IPS-18c (cell line): Measurements from ENCODE around the gene C1orf159.

Experiments
- H3K4me3 ChIP-seq: 2 replicates; pipeline ENCODE4 v1.7.0; 2013; ENCODE audit warnings: low read depth, mild to moderate bottlenecking, low read length, moderate library complexity; ENCODE audit not compliant: insufficient read depth
- H3K9me3 ChIP-seq: one replicate; pipeline ENCODE4 v1.6.1; 2013; ENCODE audit warnings: mild to moderate bottlenecking, low read length, moderate library complexity; ENCODE audit not compliant: control insufficient read depth, insufficient read depth

C1orf159 gene

DNA sequence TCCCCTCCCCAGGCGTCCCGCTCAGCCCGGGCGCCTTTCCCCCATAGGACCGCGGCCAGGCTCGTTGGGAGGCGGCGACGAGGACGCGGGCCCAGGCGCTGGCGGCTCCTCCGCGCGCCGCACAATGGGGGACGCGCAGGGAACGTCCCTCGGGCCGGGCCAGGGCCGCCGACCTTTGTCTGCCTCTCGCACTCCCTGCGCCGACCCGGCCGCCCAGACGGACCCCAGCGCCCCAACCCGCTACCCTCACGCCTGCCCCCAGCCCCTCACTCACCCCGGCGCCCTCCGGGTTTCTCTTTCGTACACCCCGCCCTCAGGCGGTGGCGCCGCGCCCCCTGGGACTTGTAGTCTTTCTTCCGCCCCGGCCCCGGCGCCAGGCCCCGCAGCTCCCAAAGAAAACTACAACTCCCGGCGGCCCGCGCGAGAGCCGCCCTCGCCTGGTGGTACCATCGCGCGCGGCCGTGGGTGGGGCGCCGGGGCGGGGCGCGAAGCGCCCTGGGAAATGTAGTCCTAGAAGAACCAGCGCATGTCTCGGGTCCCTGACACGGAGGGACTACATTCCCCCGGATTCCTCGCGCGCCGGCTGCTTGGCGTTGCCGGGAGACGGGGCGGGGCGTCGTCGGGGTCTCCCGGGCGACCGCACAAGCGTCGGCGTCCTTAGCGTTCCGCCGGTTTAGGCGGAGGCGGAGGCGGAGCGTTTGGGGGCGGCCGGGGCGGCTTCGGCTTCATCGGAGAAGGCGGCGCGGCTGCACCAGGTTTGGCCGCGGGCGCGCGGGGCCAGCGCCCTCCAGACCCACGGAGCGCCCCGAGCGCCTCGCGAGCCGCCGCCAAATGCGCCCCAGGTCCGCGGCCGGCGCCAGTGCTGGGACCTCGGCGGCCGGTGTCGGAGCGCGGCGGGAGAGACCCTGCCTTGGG, at the start of gene C1orf159:
TSS of gene C1orf159 (minus strand) at position 304 of the 915 bp plus-strand sequence. CDS start 24,546 bp downstream, outside the sequence.
- H3K9me3 ChIP-seq, result peaks cover 3% of the 10 kb centered on the region
- peak within 1 kb of the TSS; percentile 71 for H3K4me3 ChIP-seq

DNA sequence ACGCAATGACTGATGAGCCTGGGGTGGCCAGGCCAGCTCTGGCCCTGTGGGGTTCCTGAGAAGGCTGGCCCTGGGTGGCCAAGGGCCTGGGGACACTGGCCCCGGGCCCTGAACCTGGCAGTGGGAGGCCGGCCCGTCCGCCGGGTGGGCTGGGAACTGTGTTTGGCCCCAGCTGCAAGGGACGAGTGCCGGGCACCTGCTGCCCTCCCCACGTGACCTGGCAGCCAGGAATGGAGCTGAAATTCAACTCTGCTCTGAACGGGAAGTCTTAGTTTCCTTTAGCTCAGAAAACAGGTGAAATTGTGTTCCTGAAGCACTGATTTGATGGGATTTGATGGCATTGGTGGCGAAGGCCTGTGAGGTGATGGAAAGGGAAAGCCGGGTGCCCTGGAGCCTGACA, 49.6 kb upstream of the C1orf159 start:
- Histone ChIP-seq H3K4me3 (no peak overlapping the region), H3K9me3 (no peaks in the 10 kb centered on the region)

DNA sequence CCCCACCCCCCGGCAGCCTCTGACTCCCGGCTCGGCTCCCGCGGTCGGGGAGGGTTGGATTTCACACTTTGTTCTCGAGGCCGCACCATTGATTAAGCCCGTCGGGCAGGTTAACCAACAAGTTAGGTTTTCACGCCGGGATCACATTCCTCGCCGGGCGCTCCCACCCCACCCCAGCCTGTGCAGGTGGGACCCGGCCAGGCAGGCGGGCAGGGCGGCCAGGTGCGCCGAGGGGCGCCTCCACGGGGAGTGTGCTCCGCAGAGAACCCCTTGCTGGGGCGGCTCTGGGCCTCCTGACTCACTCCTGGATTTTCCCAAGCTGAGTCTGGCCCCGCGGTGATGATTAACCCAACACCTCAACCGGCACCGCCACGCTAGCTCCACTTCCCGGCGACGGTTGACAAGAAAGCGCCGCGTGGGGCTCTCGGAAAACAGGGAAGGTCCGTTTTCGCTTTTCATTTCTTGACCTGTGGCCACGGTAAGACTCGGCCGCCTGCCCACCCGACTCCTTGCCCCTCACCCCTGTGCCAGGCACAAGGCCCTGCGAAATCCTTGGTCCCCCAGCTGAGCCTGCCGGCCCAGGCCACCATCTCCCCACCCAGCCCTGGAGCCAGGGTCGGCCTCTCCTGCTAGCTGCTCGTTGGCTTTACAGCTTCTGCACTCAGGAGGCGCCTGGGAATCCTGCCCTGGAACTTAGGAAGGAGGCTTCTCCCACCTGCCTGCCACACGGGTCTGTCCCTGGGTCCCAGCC, 49.0 kb upstream of the C1orf159 start:
- H3K4me3 ChIP-seq, result no peak overlapping the region
- H3K9me3 ChIP-seq, result no peaks in the 10 kb centered on the region

DNA sequence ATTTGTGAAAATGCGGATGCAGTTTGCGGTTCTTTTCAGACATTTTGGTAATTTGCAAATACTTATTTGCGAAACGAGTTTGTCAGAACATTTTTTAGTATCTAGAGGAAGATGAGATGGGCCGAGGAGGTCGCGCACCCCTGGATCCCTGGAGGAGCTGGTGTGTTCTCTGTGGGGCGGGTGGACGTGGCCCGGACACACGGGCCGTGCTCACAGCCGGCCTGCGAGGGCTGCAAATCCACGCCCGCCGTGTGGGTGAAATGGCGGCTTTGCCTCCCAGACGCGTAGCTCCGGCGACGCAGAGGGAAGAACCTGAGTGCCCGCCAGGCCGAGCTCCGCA, 48.4 kb upstream of the C1orf159 start:
- Histone ChIP-seq H3K9me3 (no peaks in the 10 kb centered on the region), H3K4me3 (no peak overlapping the region)

DNA sequence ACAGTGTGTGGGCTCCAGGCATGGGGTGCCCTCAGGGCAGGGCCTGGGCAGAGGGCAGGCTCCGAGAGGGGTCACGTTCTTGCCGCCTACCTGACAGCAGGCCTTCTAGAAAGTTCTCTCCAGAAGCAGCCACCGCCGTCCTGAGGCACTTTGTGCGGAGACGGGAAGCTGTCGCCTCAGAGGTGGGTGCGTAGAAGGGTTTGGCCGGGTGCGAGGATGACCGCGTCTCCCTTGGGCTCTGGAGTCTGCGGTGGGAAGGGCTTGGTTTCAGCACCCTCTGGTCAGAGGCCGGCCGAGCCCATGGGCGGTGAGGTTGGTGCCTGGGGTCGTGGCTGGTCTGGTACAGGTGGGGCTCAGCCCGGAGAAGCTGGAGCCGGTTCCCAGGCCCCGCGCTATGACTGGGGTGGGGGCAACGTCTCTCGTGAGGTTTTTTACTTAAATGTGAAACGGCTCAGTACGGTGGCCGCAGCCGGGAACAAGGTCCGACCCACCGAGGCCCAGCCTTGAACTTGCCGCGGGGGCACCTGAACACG, 47.7 kb upstream of the C1orf159 start:
- Histone ChIP-seq H3K9me3 (no peaks in the 10 kb centered on the region), H3K4me3 (no peak overlapping the region)

DNA sequence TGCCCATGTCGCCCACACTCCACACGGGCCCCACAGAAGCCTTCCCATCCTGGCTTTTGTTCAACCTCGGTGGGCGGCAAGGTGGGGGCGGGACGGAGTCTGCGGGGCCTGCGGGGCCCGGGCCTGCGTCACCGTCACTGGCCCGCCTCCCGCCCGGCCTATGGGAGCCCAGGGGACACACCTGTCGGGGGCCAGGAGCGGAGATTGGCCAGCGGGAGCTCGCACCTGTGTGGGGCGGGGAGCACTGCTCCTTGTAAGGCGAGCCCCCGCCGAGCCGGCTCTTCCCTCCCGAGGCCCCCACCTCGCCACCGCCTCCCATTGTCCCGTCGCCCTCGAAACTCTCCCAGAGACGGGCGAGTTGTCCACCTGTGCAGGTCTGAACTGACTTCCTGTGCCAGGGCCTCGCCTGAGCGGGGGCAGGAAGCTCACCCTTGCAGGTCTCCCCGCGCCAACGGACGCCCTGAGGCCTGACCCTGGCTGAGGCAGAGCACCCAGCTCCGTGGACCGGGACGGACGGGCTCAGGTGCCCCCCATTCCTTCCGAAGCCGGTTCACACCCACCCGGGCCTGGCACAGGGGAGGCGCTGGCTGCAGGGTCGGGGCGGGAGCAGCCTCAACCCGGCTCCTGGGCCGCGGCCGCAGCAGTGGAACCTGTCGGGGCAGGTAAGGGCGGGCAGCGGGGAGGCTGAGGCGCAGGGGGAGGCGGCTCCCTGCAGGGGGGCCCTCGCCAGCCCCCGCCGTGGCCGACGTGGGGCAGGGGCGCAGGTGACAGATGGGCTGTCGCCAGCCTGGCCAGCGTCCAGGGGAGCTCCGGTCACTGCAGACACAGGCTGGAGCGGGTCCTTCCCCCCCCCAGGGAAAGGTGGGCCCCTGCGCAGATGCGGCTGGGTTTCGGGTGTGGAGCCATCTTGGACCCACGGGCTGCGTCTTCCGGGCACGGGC, 47.0 kb upstream of the C1orf159 start:
- Histone ChIP-seq H3K4me3 (no peak overlapping the region), H3K9me3 (no peaks in the 10 kb centered on the region)

DNA sequence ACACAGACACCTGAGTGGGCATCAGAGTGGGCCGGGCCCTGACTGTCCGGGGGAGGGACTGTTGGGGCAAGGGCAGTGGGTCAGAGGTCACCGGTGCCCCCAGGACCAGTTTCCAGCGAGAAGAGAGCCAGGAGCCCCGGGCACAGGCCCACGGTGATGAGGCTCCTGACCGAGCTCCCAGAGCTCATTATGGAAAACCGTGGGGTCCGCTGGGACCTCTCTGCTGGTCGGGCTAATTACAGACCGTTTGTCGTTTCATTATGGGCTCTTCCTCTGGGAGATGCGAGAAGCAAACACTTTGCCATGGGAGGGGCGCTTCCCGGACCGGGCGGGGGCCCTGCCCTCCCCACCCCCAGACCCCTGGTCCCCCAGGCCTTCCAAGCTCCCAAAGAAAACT, 45.8 kb upstream of the C1orf159 start:
- no peaks in the 10 kb centered on the region for H3K9me3 ChIP-seq
- no peak overlapping the region for H3K4me3 ChIP-seq

DNA sequence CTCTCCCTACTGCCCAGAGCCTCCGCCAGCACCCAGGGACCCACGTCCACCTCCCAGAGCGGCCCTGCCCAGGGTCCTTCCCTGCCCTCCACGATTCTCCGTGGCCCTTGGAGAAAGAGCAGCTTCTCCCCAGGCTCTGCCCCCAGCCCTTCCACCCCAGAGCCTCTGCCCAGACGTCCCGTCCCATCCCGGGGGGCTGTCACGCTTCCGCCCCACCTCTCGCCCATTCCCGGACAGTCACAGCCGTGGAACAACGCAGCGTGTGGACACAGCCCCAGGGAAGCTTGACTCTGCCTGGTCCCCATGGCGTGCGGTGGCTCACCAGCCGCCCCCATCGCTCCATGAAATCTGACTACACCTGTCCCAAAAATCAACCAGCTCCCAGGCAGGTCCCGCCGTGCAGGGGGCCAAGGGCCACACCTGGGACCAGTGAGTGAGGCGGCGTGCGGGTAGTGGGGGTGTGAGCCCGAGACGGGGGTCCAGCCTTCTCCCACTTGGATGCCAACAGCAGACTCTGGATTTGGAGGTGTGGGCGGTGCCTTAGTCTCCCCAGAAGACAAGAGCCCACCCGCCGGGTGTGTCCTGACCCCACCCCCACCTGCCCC, 45.3 kb upstream of the C1orf159 start:
- Histone ChIP-seq H3K9me3 (no peaks in the 10 kb centered on the region), H3K4me3 (no peak overlapping the region)

DNA sequence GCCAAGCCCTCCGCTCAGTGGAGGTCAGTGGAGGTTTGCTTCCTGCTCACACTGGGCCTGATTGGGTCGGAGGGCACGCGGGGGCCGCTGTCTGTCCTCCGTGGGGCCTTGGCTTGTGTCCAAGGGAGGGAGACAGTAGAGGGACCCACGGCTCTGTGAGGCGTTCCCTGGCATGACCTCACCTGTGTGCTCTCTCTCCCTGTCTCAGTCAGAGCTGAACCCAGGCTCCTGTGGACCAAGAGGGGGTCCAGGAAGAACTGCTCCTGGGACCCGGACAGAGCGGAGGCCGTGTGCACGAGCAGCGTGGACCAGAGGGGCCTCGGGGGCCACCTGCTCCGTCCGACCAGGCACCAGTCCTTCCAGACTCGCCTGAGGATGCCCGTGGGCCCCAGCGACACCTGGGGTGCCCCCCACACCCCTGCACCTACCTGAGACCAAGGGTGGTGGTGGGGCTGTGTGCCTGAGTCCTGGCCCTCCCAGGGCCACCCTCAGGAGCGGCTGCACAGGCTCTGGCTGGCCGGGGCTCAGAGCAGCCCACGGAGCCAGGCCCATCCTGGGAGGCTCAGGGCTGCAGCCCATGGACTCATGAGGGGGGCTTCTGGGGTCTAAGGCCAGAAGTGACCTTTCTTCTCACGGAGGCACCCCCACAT, 44.5 kb upstream of the C1orf159 start:
- Histone ChIP-seq H3K9me3 (no peaks in the 10 kb centered on the region), H3K4me3 (no peak overlapping the region)

DNA sequence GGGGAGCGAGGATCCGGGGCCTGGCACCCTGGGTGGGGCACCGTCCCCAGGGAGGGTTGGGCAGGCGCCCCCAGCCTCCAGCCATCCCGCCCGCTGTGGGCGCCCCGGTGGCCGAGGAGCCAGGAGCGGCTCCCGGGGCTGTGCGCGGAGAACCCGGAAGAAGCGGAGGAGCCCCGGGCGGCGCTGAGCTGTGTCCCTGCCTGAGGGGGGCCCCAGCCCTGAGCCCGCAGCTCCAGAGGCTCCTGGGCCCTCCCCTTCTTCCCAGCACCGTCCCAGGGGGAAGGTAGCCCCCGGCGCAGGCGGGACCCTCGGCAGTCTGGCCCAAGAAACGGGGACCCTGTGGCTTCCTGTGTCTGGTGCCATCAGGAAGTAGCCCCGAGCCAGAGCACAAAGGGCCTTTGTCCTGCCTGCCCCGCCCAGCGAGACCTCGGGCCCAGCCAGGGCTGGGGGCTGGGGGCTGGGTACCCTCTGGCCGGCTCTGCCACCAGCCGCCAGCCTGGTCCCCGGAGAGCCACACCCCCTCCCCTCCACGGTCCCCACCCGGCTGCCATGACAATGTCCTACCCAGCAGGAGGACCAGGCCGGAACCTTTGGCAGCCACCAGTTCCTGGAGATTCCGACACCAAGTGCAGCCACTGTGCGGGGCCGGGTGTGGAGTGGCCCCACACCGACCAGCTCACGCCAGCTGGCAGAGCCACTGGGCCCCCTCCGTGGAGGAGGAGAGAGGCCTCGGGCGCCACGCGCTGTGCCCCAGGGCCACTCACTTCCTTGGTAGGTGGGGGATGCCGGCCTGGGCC, 42.2 kb upstream of the C1orf159 start:
- Histone ChIP-seq H3K9me3 (no peaks in the 10 kb centered on the region), H3K4me3 (peak overlapping the region; percentile 47)

DNA sequence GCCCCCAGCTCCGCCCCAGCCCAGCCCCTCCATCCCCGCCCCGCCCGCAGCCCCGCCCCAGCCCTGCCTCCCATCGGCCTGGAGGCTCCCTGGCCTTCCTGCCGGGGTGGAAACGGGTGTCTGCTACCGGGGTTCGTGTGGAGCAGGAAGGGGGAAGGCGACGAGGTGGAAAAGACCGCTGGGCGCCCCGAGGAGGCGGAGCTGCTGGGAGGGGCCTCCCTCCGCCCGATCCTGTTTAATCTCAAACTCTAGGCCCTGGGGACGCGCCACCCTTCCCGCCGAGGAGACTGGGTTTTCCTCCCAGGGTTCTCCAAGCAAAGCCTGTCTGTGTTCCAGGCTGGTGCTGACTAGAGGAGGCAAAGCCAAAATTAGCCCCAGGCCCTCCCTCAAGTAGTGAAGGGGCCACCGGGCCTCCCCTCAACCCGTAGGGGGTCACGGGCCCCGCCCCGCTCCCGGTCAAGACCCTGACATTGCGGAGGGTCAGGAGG, 41.6 kb upstream of the C1orf159 start:
- H3K4me3 ChIP-seq, result peak overlapping the region; percentile 47

DNA sequence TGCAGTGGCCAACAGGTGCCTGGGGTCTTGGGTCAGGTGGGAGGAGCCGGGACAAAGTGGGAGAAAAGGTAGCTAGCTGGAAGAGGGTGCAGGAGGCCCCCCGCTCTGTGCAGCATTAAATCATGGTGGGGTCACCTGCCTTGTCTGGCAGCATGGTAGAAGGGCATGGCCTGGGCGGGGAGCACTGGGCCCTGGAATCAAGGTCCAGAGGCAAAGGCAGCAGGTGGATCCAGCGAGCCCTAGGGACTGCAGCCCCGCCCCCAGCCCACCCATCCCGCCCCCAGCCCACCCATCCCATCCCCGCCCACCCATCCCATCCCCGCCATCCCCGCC, 41.1 kb upstream of the C1orf159 start:
- Histone ChIP-seq H3K4me3 (no peak overlapping the region), H3K9me3 (no peaks in the 10 kb centered on the region)

More for the DNA sequence above, 41.6 kb upstream of the C1orf159 start:
- H3K9me3 ChIP-seq, result no peaks in the 10 kb centered on the region

DNA sequence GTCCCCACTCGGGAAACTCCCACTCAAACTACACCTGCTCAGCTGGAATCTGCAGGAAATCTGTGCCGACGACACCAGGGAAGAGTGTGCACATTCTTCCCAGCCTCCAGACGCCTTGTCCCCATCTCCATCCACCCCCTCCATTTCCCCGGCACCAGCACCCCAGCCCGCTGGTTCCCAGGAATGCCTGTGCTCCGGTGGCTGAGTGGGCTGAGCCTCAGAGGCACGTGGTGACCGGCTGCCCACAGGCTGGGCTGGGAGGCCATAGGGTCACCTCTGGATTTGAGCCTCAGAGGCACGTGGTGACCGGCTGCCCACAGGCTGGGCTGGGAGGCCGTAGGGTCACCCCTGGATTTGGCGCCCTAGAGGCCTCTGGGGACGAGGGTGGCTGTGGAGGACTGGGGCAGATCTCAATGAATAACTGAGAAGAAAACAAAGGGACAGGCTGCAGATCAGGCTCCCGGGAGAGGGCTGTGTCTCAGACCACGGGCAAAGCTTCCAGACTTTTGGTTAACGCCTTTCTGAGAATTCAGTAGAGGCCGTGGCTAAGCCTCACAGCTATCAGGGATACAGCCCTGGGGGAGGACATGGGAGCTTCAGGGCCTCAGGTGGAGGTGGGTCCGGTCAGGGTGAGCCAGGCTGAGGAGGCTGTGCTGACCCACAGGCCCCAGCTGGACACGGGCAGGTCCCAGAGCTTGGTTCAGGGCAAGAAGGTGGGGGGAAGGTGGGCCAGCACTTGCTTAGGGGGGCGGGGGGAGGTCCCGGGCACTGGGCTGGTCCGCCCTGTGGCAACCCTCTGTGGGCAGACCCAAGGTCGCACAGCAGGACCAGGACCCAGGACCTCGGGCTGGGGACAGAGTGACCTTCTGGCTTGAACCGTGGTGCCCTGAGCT, 40.5 kb upstream of the C1orf159 start:
- no peaks in the 10 kb centered on the region for H3K9me3 ChIP-seq
- no peak overlapping the region for H3K4me3 ChIP-seq

DNA sequence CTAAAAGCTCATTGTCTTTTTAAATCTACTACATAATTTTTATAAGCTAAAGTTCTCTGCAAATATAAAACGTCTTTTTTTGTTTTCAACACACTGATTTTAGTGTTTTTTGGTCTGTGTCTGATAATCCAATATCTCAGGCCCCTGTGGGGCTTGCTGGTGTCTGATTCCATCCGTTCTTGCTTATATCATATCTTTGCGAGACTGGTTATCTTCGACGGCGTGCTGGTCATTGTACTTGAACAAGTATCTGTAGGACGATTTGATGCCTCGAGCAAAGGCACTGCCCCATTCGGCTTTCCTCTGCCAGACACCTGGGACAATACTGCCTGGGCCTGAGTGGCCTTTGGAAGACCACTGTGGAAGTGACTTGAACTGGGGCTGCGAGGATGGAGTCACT, 39.4 kb upstream of the C1orf159 start:
- H3K9me3 ChIP-seq, result no peaks in the 10 kb centered on the region
- no peak overlapping the region; the same call in 1 of the 2 replicates for H3K4me3 ChIP-seq

DNA sequence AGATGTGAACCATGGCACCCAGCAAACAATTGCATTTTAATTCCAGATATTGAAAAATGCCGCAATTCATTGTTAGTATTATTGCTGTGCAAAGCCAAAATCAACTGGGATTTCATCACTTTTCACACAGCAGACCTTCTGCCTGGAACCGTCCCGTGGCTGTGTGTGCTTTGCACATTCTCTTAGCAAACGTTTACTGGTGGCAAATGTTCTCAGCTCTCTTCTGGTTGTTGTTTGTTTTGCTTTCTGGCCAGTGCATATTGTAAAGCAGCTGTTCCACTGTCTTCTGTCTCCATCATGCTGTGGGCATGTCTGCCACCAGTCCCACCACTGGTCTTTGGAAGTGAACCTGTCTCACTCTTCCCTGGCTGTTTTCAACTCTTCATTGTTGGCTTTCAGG, 38.0 kb upstream of the C1orf159 start:
- no peaks in the 10 kb centered on the region for H3K9me3 ChIP-seq
- no peak overlapping the region for H3K4me3 ChIP-seq
